ENCODE data around the gene FOXP1.

The FOXP1 gene

DNA sequence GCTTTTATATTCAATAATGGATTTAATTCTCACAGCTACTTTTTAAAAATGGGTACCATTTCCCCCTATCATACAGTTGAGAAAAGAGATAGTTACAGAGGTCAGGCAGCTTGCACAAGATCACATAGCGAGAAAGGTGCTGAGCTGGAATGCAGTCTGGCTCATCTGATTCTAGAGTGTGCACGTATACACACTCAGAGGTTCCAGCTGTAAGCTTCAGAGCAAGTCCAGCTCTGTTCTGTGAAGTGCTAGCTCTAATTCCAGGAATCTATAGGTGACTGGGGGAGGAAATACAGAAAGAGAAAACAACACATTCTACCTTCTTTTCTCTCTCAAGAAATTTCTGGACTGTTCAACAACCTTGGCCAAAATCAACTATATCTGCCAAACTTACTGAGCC is 318.7 kb downstream of the FOXP1 start:
- Histone ChIP-seq H2AFZ (ENCODE audit: low read depth, low read length) (no peak overlapping the region), H4K20me1 (ENCODE audit: insufficient read depth, low read length) (no peaks in the 10 kb centered on the region), H3K27ac (ENCODE audit: low read length) (no peak overlapping the region), H3K4me2 (ENCODE audit: low read length) (no peak overlapping the region), H3K79me2 (ENCODE audit: low read length) (no peaks in the 10 kb centered on the region), H3K27me3 (ENCODE audit: low read depth, low read length) (no peaks in the 10 kb centered on the region), H3K9me3 (ENCODE audit: insufficient read depth, low read length) (no peaks in the 10 kb centered on the region), H3K36me3 (replicated peaks; ENCODE audit: low read depth, low read length) (no peaks in the 10 kb centered on the region), H3K9ac (ENCODE audit: low read length) (no peak overlapping the region), H3K4me1 (ENCODE audit: low read length) (peaks cover 72% of the 10 kb centered on the region), H3K4me3 (ENCODE audit: low read length) (no peak overlapping the region)
- TF ChIP-seq EZH2phosphoT487 (IDR thresholded peaks at IDR 0.05; ENCODE audit: low read depth): no peak
- no peak for TF ChIP-seq CTCF (IDR thresholded peaks at IDR 0.05; ENCODE audit: low read depth, low read length)

GRCh38 chr3:71262364-71263265 is 320.9 kb downstream of the FOXP1 start:
- Histone ChIP-seq H2AFZ (ENCODE audit: low read depth, low read length) (peak overlapping the region; percentile 49), H3K36me3 (replicated peaks; ENCODE audit: low read depth, low read length) (no peaks in the 10 kb centered on the region), H3K4me1 (ENCODE audit: low read length) (peaks cover 71% of the 10 kb centered on the region), H3K9ac (ENCODE audit: low read length) (peak overlapping the region; percentile 45), H3K27me3 (ENCODE audit: low read depth, low read length) (no peaks in the 10 kb centered on the region), H4K20me1 (ENCODE audit: insufficient read depth, low read length) (no peaks in the 10 kb centered on the region), H3K4me2 (ENCODE audit: low read length) (peak overlapping the region; percentile 77), H3K79me2 (ENCODE audit: low read length) (no peaks in the 10 kb centered on the region), H3K9me3 (ENCODE audit: insufficient read depth, low read length) (no peaks in the 10 kb centered on the region), H3K4me3 (ENCODE audit: low read length) (peak overlapping the region; percentile 49), H3K27ac (ENCODE audit: low read length) (peak overlapping the region; percentile 9; the same call in 1 of the 2 replicates)
- no peak for TF ChIP-seq EZH2phosphoT487 (IDR thresholded peaks at IDR 0.05; ENCODE audit: low read depth)
- TF ChIP-seq CTCF (IDR thresholded peaks at IDR 0.05; ENCODE audit: low read depth, low read length): no peak

- Histone ChIP-seq H3K9me3 (ENCODE audit: insufficient read depth, low read length) (no peaks in the 10 kb centered on the region), H3K4me2 (ENCODE audit: low read length) (peak overlapping the region; percentile 78), H3K79me2 (ENCODE audit: low read length) (no peaks in the 10 kb centered on the region), H3K27ac (ENCODE audit: low read length) (peak overlapping the region; percentile 77), H3K4me1 (ENCODE audit: low read length) (peaks cover 73% of the 10 kb centered on the region), H4K20me1 (ENCODE audit: insufficient read depth, low read length) (no peaks in the 10 kb centered on the region), H3K27me3 (ENCODE audit: low read depth, low read length) (no peaks in the 10 kb centered on the region), H3K9ac (ENCODE audit: low read length) (peak overlapping the region; percentile 40), H2AFZ (ENCODE audit: low read depth, low read length) (no peak overlapping the region), H3K36me3 (replicated peaks; ENCODE audit: low read depth, low read length) (no peaks in the 10 kb centered on the region), H3K4me3 (ENCODE audit: low read length) (peak overlapping the region; percentile 55)
- TF ChIP-seq EZH2phosphoT487 (IDR thresholded peaks at IDR 0.05; ENCODE audit: low read depth) (no peak), CTCF (IDR thresholded peaks at IDR 0.05; ENCODE audit: low read depth, low read length) (no peak)
Observed at GRCh38 chr3:71260782-71261181, 322.7 kb downstream of the FOXP1 start.

GRCh38 chr3:71258526-71258925 is 325.0 kb downstream of the FOXP1 start:
- Histone ChIP-seq H3K36me3 (replicated peaks; ENCODE audit: low read depth, low read length) (no peaks in the 10 kb centered on the region), H3K27me3 (ENCODE audit: low read depth, low read length) (no peaks in the 10 kb centered on the region), H3K4me2 (ENCODE audit: low read length) (no peak overlapping the region), H3K27ac (ENCODE audit: low read length) (peak overlapping the region; percentile 24; the same call in 1 of the 2 replicates), H3K4me1 (ENCODE audit: low read length) (peaks cover 65% of the 10 kb centered on the region), H3K79me2 (ENCODE audit: low read length) (no peaks in the 10 kb centered on the region), H2AFZ (ENCODE audit: low read depth, low read length) (no peak overlapping the region), H3K9me3 (ENCODE audit: insufficient read depth, low read length) (no peaks in the 10 kb centered on the region), H4K20me1 (ENCODE audit: insufficient read depth, low read length) (no peaks in the 10 kb centered on the region), H3K4me3 (ENCODE audit: low read length) (no peak overlapping the region), H3K9ac (ENCODE audit: low read length) (no peak overlapping the region)
- TF ChIP-seq CTCF (IDR thresholded peaks at IDR 0.05; ENCODE audit: low read depth, low read length): no peak

Measured in OCI-LY3 (cell line).